ENCODE data around the gene VPS9D1.
"Not testable (repeated sequence)": the region's sequence is repeated elsewhere in the genome, so short reads cannot be mapped to it uniquely, and the experiment has no call there.

VPS9D1 gene

DNA sequence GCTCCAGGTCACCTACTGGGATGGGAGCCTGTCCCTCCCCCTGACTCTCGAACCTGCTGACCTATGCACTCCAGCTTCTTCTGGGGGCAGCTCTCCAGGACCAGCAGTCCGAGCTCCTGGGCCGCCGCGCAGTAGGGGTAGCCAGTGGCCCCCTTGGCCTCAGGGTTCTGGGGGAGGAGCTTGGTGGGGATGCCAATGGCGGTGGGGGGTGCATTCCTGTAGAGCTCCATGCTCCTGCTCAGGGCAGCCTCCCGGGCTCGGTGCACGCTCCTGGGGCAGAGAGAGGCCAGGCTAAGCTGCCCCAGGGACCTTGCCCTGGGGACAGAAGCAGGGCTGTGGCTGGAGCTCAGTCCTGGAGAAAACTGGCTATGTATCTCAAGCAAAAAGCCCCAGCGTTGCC, 11.5 kb downstream of the VPS9D1 start:
- DNase-seq = no peak

DNA sequence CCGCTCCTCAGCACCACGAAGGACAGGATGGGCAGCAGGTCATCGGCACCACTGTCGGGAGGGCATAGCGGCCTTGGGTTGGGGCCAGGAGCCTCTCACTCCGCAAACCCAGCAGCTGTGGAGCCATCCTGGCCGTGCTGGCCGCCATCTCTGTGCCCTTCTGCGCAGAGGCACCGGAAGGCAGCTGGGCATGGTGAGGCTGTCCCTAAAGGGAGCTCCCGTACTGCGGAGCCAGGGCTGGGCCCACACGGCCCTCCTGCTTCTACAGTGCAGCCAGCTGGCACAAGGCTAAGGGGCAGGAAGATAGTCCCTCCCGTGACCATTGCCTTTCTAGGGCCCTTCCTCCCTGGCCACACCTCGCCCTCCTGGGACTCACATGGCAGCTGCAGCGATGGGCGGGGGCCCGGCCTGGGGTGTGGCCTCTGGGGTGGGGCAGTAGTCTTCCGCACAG, 12.2 kb downstream of the VPS9D1 start:
- no peak for DNase-seq

DNA sequence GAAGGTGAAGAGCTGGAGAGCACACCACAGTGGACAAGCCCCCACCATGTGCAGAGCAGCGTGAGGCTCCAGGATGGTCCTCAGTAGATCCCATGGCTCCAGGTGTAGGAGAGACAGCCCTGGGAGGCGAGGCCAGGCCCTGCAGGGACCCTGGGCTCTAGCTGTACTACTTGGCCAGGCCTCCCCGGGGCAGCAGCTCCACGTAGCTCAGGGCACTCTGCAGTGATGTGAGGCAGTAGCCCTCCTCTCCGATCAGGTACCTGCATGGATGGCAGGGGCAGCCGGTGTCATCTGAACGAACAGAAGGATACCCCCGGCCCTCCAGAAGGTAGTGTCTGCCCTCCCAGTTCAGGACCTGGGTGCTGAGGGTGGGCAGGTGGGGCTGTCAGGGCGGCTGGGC, 13.0 kb downstream of the VPS9D1 start:
- no peak for DNase-seq

DNA sequence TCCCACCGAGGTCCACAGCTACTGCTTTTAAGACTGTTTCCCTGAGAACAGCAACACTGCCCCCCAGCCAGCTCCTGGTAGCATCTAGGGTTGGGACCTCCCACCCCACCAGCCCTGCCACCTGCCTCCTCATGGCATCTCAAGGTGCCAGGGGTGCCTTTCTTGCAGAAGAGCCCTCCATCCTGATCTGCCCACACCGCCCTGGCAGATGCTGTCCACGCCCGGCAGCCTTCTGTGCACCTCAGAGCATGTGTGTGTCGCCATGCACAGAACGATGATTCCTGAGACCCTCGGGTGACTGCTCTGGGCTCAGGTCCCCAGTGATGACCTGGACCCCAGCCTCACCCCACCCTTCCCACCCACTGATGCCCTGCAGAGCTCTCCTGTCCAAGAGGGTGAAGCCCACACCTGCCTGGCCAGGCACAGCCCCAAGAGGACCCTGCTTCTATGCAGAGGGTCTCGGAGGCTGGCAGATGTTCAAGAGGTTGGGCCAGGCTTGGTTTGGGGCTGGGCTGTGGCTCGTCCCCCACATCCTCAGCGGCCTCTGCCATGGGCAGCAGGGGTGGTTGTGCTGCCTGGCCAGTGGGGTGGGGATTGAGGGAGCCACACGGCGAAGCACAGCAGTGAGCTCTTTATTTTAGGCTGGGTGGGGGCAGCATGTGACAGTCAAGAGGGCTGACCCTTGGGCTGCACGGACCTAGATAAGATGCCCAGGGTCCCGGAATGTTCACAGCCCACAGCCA, 14.0 kb downstream of the VPS9D1 start:
- DNase-seq = no peak

DNA sequence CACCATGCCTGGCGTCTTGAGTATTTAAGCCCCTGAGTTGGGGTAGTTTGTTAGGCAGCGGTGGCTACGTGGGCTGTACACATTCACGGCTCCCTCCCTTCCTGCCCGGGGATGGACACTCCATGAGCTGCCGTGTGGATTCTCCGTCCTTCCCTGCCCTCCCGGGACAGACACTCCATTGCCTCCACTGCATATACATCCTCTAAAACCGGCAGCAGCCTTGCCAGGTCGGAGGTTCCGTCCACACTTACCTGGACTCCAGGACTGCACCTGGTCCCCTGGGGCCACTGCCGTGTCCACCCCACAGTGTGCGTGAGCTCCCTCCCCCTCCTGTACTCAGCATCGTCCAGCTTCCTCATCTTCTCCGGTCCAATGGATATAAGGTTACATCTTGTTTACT, 15.7 kb downstream of the VPS9D1 start:
- no peak for DNase-seq

DNA sequence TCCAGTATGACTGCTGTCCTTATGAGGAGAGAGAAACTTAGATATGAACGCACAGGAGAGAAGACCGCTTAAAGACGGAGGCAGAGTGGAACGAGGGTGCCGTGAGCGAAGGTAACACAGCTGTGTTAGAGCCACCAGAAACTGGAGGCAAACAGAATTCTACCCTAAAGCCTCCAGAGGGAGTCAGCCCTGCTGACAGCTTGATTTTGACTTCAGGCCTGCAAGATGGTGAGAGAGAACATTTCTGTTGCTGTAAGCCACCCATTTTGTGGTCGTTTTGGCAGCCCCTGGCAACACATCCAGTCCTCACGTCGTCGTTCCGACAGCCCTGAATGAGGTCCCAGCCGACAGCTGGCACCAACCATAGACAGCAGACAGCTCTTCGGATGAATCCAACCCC, 16.4 kb downstream of the VPS9D1 start:
- no peak for DNase-seq

DNA sequence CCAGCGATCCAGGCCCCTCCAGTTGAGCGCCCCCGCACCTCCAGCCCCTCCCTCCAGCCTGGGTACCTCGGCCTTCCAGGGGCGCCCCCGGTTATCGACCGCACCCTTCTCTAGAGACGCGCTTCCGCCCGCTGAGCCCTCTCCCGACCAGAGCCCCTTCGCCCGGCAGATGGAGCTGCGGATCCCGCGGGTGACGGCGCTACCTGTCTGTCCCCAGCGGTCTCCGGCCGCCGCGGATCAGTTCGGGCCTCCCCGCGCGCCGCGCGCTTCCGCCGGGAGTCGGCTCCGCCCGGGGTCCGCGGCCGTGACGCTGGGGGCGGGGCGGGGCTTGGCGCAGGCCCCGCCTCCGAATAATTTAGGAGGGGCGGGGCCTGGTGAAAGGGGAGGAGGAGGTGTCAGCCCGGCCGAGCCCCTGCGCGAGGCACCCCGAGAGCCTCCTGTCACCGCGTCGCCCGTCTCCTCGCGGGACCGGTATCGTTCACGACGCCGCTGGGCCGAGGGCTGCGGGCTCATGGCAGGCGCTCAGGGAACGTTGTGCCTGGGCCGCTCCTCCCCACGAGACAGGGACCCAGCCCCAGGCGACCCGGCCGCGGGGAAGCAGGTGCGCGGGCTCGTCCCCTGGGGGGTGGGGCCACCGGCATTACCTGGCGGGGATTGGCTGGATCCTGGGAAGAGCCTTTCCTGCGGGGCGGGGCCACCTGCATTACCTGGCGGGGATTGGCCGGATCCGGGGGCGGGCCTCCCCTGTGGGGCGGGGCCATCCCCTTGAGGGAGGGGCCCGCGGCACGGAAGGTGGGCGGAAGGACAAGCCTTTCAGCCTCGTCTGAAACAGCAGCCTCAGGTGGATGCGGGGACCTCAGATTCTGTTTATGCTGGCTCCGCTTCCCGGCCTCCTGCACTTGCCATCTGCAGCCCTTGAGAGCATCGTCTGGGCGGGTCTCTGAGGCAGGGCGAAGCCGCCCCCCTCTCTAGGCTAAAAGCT, 19.0 kb downstream of the VPS9D1 start, which contains the start of gene SPATA2L:
TSS of gene SPATA2L (minus strand) at position 281 of the 982 bp plus-strand sequence. CDS start 473 bp downstream, outside the sequence.
- DNase-seq = peak; percentile 75

DNA sequence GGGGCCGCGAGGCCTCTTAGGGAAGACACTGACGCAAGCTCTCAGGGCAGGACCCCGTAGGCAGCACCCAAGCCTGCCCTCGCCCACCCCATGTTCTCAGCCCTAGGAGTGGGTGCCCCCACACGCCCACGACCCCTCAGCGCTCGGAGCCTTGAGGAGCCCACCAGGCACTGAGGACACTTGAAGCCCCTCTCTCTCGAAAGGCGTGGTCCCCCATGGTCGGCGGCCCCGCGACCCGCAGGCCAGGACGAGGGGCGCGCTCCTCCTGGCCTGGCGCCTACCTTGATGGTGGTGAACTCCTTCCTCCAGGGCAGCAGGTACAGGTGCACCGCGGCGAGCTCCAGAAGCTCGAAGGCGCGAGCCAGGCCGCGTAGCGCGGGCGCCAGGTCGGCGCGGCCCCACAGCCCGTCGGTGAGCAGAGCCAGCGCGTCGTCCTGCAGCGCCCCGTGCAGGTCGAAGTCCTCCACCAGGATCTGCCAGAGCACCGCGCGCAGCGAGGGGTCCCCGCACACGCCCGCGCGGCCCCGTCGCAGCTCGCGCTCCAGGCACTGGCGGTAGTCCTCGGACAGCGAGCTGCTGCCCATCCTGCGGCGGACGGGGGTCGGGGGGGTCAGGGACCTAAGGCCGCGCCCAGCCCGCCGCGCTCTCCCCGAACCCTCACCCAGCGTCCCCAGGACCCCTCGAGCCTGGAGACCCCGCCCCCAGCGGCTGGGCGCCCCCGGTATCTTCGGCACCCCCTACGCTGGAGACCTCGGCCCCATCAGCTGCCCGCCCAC, 19.9 kb downstream of the VPS9D1 start:
- no peak for DNase-seq

DNA sequence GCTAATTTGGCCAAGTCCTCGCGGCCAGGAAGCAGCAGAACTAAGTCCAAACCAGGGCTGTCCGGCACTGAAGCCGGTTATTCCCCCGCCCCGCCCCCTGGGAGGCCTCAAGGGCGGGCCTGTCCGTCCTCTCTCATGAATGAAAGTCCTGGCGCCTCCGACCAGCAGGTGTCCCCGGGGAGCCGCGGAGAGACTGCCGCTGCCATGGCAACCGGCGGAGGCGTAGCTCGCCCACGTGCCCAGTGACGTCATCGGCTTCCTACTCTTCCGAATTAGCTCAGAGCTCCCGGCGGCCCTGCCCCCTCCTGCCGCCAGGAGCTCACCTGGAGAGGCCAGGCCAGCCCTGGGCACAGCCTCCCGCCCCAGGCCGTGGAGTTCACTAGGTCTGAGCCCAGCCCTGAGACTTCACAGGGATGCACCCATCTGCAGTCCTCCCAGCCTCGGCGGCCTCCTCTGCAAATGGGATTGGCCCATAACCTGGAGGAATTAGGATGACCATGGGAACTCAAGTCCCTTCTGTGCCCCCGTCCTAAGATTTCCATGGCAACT, 20.5 kb downstream of the VPS9D1 start:
- DNase-seq = peak; percentile 91

DNA sequence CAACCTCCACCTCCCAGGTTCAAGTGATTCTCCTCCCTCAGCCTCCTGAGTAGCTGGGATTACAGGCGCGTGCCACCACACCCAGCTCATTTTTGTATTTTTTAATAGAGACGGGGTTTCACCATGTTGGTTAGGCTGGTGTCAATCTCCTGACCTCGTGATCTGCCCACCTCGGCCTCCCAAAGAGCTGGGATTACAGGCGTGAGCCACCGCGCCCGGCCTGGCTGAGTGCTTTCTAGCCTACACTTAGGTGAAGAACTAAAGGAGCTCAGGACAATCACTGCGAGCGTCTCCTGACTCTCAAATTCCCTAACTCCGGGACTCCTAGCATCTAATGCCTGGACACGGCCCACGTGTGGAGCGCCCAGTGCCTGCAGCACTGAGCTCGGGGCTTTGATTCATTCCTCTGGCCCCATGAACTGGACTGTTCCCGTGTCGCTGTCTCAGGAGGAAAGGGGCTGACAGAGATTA, 21.0 kb downstream of the VPS9D1 start:
- not testable (repeated sequence) for DNase-seq

DNA sequence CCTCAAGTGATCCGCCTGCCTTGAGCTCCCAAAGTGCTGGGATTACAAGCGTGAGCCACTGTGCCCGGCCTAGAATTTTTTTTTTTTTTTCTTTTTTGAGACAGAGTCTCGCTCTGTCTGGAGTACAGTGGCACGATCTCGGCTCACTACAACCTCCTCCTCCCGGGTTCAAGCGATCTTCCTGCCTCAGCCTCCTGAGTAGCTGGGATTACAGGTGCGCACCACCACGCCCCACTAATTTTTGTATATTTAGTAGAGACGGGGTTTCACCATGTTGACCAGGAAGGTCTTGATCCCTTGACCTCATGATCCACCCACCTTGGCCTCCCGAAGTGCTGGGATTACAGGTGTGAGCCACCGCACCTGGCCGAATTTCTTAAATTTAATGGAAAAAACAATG, 22.0 kb downstream of the VPS9D1 start:
- DNase-seq = not testable (repeated sequence)

DNA sequence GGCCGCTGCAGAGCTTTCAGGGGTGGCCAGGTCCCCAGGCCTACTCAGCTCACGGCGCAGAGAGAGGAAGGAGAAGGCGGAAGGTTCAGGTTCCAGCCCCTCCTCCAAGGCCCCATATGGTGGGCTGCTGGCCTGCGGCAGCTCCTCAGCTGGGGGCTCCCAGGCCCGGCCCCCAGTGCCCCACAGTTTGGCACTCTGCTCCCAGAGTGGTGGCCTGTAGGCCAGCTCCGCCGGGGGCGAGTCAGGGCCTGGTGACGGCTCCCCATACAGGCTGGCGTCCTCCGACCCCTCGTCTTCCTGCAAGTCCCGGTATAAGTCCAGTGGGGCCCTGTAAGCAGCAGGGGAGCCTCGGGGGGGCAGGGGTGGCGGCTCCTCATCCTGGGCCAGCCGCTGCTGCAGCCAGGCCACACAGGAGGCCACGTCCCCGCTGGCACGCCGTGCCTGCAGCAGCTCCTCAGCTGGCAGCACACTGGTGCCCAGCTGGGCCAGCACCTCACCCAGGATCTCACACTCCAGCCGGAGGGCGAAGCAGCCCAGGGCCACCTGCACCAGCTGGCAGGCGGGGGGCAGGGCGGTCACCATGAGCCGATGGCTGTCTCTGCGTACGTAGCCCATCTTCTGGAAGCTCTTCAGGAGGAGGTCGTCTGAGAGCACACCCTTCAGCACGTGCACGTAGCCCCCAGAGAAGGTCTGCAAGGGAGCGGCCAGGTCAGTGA, 22.9 kb downstream of the VPS9D1 start:
- DNase-seq = no peak

DNA sequence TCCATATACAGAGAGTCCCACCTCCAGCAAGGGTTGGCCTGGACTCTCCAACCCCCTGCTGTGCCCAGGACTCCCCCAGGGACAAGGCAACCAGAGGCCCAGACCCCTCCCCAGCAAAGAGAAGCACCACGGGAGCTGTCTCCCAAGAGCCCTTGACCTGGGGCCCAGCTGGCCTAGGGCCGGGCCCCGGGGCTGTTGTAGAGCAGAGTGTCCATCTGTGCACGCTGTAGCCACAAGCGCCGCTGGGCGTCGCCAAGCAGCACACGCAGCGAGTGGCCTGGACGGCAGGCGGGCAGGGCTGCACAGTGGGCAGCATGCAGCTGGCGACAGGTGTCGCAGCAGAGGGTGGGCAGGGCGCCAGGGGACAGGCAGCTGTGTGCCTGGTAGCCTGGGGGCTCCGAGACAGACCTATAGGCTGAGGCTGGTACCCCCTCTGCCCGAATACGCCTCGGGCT, 23.5 kb downstream of the VPS9D1 start:
- DNase-seq = no peak

DNA sequence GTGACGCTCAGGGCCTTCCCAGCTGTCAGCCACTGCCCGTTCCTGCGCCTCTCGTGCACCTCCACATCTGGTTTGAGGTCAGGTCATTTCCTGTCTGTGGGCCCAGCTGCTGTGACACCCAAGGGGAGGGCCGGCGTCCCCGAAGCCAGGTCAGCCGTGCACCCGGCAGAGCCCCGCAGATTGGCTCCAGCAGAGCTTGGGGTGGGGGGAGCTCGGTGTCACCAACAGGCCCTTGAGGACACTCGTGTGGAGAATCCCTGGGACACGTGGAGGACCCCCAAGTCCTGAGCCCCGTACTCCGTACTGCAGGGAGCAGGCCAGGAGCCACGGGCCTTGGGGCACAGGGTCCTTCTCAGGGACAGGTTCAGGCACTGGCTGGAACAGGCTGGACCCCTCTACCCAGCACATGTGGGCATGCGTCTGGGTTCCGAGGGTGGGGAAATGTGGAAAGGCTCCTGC, 24.0 kb downstream of the VPS9D1 start:
- DNase-seq = no peak

DNA sequence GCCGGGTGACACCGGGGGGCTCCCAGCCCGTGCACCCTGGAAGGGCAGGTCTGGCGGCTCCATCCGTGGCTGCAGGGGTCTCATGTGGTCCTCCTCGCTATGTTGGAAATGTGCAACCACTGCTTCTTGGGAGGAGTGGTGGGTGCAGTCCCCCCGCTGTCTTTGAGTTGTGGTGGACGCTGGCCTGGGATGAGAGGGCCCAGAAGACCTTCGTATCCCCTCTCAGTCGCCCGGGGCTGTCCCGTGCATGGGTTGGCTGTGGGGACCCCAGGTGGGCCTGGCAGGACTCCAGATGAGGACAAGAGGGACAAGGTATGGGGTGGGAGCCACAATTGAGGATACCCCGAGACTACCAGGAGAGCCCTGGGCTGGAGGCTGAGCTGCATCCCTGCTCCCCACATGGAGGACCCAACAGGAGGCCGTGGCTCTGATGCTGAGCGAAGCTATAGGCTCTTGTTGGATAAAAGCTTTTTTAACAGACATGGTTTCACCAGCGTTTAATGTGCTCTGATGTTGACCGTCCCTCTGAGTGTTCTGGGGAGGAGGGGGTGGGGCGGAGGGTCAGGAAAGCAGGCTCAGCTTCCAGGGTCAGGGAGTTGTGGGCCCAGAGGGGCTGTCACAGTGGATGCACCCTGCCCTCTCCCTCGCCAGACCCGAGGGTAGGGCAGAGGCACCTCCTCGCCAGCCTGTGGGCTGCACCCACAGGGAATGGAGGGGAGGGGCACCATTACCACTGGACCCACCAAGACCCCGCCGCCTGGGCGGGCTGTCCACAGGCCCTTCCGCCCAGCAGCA, 24.6 kb downstream of the VPS9D1 start:
- no peak for DNase-seq

DNA sequence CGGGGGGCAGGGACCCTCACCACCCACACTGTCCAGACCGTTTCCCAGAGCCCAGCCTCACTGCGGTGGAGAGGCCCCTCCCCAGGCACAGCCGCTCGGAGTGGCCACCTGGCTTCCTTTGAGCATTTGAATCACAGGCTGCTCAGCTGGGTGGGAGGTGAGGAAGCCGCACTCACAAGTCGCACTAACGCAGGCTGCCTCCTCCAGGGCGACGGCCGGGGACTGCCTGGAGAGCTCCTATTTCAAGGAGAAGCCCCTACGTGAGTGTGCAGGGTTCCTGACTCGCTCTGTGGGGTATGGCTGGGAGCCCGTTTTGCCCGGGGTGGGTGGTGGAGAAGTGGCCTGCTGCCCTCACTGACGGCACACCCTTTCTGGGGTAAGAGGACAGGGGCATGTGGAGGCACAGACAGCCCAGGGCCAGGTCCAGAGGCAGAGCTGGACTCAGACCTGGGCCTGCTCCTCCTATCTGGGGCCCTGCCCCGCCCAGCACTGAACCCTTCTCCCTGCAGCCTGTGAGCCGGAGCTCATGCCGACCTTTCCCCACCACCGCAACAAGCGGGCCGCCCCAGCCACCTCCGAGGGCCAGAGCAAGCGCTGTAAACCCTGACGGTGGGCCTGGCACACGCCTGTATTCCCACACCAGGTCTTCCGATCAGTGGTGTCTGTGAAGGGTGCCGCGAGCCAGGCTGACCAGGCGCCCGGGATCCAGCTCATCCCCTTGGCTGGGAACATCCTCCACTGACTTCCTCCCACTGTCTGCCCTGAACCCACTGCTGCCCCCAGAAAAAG, 25.4 kb downstream of the VPS9D1 start:
- DNase-seq = no peak

DNA sequence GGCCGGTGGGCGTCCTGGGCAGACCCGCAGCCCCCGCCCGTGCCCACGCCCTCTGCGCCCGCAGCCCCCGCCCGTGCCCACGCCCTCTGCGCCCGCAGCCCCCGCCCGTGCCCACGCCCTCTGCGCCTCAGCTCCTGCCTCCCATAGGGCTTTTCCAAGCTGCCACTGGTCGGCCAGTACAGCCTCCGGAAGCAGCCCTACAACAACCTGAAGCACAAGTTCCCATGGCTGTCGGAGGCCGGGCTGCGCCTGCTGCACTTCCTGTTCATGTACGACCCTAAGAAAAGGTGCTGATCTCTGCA, 26.0 kb downstream of the VPS9D1 start:
- not testable (repeated sequence) for DNase-seq

DNA sequence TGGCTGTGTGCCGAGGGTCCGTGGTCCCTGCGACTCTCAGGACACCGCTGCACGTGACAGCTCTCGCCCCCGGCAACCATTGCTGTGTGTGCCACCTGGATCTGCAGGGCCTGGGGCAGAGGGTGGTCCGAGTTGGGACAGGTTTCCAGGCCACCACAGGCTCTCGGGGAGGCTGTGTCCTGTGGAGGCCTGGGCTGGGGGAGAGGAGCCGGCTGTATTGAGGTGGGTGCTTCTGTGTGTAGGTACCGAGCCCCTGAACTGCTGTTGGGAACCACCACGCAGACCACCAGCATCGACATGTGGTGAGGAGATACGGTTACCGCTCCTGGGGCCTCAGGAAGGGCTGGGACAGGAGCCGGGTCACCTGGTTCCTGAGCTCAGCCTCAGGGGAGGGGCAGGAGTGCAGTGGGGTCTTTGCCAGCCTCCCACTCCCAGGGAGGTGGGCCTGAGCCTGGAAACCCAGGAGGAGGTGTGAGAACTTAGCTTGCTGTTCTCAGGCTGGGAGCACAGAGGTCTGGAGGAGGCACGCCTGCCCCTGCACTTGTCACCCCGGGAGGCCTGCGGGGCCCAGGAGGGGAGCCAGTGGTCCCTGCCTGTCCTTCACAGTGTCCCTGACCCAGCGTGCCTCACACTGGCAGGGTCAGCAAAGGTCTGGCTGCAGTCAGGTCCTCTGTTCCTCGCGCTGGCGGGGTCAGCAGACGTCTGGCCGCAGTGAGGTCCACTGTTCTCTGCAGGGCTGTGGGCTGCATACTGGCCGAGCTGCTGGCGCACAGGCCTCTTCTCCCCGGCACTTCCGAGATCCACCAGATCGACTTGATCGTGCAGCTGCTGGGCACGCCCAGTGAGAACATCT, 26.5 kb downstream of the VPS9D1 start:
- no peak for DNase-seq

DNA sequence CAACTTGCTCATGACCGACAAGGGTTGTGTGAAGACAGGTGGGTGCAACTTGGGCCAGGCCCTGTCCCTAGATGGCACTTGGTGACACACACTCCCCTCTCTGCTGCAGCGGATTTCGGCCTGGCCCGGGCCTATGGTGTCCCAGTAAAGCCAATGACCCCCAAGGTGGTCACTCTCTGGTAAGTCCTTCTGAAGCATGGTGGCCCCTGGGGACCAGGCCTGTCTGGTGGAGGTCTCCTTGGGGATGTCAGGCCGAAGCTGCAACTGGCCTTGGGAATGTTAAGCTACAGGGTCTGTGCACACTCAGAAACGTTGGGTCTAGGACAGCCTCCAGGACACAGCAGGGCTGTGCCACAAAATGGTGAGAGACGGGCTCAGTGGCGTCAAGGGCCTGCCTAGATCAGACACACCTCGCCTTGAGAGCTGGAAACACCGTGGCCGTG, 27.4 kb downstream of the VPS9D1 start:
- no peak for DNase-seq

Measured in NCI-H526 treated with DMSO at 0.1 percent for 48 hours (cell line).